ENCODE measurements around the gene ASCL5. TPM values are rescaled to one million over a fixed set of nuclear protein-coding genes. Genes with fewer than 3 reads are reported as not detected.

Gene ASCL5
- total and polyA plus RNA-seq, 10 of the 15 experiments (the other 5 are each of a cell fraction or from before 2014, with no cell fraction given): 0.04 TPM; not detected in 9

DNA sequence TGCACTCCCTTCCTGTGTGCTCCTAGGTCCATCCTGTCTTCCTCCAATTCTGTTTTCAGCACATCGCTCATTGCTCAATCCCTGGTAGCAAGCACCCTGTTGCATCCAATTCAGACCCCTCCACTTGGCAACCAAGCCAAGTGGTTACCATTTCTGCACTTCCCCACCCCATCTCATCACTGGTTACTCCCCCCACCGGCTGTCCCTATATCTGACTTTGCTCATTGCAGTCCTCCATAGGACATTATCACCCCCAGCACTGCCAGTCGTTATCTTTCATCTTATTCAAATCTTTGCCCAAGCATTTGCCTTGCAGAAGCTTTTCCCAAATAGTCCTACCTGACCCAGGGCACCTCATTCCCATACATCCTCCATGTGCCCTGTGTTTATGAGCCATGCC lies 29.4 kb upstream of the ASCL5 start:
- 0 out of 4 replicates have a peak, but pooled peaks cover 0 to 4% of the 10 kb centered on the region in 2 experiments for H3K36me3 ChIP-seq (ENCODE audit: control insufficient read depth in 2 of 2, insufficient read depth in 2 of 2, low read length in 1 of 2)
- intact Hi-C loops (cut with micrococcal nuclease; ENCODE audit: unreplicated experiment) (no loop called here), in situ Hi-C loops (cut with MboI) (no loop called here)
- no peaks in the 10 kb centered on the region for H4K20me1 ChIP-seq (ENCODE audit: control insufficient read depth, insufficient read depth)
- no peak overlapping the region for H3K4me3 ChIP-seq
- FAIRE-seq (no peak), DNase-seq (ENCODE audit: low read depth, low spot score) (no peak), ATAC-seq (no peak)
- H3K79me2 ChIP-seq (ENCODE audit: control insufficient read depth, insufficient read depth, low read length): peaks cover 5% of the 10 kb centered on the region; the same call in 1 of the 2 replicates
- no peaks in the 10 kb centered on the region; a peak in 1 of 4 replicates for H3K27me3 ChIP-seq (replicated peaks in 1 of 2; ENCODE audit: control insufficient read depth in 2 of 2, insufficient read depth in 2 of 2, low read length in 1 of 2)
- no peak overlapping the region for H3K4me2 ChIP-seq (ENCODE audit: control insufficient read depth, insufficient read depth)
- H3K9me3 ChIP-seq (replicated peaks; ENCODE audit: control insufficient read depth, insufficient read depth, low read length): no peaks in the 10 kb centered on the region
- no TSS peak for BruUV-seq (replicated peaks)
- peaks cover 12% of the 10 kb centered on the region for H3K4me1 ChIP-seq (ENCODE audit: control insufficient read depth, insufficient read depth, low read length)
- SMC1A ChIA-PET (ENCODE audit: uncharacterized antibody, unreplicated experiment): interaction anchor here (1.2 kb wide), 1 partner anchor 176 kb away, joined by 3 read pairs; no protein-coding TSS in a partner anchor
- CTCF ChIA-PET: no interaction called here
- TF ChIP-seq NFXL1 (IDR thresholded peaks at IDR 0.05; ENCODE audit: borderline replicate concordance): no peak
- no peak for TF ChIP-seq STAT1 (conservative IDR thresholded peaks at IDR 0.05)
- no peak for TF ChIP-seq RB1 (IDR thresholded peaks at IDR 0.05; ENCODE audit: borderline replicate concordance)
- no peak for TF ChIP-seq KAT2A (conservative IDR thresholded peaks at IDR 0.05; ENCODE audit: control insufficient read depth, low read depth, low read length)
- TF ChIP-seq BRCA1 (IDR thresholded peaks at IDR 0.05; ENCODE audit: low read depth, low read length): no peak
- no peak for TF ChIP-seq SUZ12 (IDR thresholded peaks at IDR 0.05; ENCODE audit: unreplicated experiment)
- TF ChIP-seq TBL1XR1 (IDR thresholded peaks at IDR 0.05; ENCODE audit: low read depth, low read length): no peak
- TF ChIP-seq, protein P1, sequence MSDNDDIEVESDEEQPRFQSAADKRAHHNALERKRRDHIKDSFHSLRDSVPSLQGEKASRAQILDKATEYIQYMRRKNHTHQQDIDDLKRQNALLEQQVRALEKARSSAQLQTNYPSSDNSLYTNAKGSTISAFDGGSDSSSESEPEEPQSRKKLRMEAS (IDR thresholded peaks at IDR 0.05; ENCODE audit: low read depth, low read length): no peak
- TF ChIP-seq NRF1 (conservative IDR thresholded peaks at IDR 0.05; ENCODE audit: low read depth, low read length): no peak
- no peak for TF ChIP-seq TAF1 (IDR thresholded peaks at IDR 0.05; ENCODE audit: borderline replicate concordance, low read depth, low read length)
- TF ChIP-seq, protein P2, sequence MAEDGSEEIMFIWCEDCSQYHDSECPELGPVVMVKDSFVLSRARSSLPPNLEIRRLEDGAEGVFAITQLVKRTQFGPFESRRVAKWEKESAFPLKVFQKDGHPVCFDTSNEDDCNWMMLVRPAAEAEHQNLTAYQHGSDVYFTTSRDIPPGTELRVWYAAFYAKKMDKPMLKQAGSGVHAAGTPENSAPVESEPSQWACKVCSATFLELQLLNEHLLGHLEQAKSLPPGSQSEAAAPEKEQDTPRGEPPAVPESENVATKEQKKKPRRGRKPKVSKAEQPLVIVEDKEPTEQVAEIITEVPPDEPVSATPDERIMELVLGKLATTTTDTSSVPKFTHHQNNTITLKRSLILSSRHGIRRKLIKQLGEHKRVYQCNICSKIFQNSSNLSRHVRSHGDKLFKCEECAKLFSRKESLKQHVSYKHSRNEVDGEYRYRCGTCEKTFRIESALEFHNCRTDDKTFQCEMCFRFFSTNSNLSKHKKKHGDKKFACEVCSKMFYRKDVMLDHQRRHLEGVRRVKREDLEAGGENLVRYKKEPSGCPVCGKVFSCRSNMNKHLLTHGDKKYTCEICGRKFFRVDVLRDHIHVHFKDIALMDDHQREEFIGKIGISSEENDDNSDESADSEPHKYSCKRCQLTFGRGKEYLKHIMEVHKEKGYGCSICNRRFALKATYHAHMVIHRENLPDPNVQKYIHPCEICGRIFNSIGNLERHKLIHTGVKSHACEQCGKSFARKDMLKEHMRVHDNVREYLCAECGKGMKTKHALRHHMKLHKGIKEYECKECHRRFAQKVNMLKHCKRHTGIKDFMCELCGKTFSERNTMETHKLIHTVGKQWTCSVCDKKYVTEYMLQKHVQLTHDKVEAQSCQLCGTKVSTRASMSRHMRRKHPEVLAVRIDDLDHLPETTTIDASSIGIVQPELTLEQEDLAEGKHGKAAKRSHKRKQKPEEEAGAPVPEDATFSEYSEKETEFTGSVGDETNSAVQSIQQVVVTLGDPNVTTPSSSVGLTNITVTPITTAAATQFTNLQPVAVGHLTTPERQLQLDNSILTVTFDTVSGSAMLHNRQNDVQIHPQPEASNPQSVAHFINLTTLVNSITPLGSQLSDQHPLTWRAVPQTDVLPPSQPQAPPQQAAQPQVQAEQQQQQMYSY (CRISPR knock-in tag; IDR thresholded peaks at IDR 0.05): no peak
- TF ChIP-seq DPF2 (IDR thresholded peaks at IDR 0.05): no peak
- TF ChIP-seq, protein P3, sequence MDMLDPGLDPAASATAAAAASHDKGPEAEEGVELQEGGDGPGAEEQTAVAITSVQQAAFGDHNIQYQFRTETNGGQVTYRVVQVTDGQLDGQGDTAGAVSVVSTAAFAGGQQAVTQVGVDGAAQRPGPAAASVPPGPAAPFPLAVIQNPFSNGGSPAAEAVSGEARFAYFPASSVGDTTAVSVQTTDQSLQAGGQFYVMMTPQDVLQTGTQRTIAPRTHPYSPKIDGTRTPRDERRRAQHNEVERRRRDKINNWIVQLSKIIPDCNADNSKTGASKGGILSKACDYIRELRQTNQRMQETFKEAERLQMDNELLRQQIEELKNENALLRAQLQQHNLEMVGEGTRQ (IDR thresholded peaks at IDR 0.05; ENCODE audit: borderline replicate concordance, low read depth, low read length): no peak
- TF ChIP-seq RAD21 (IDR thresholded peaks at IDR 0.05; ENCODE audit: insufficient read depth, low read depth, low read length): no peak
- no peak overlapping the region for H3K9ac ChIP-seq (ENCODE audit: control insufficient read depth, insufficient read depth, low read length)
- RAD21 ChIA-PET (ENCODE audit: unreplicated experiment): no interaction called here
- H3K27ac ChIP-seq (ENCODE audit: control insufficient read depth, insufficient read depth): no peak overlapping the region
- H2AFZ ChIP-seq (ENCODE audit: control insufficient read depth, low read depth, low read length): no peak overlapping the region
- WGBS (ENCODE audit: insufficient coverage, insufficient replicate concordance, low lambda C conversion rate, missing lambda C conversion rate): 43% methylated on average over 3 of the region's 3 CpGs
- POLR2A ChIA-PET: no interaction called here
